T-helper 2 cell (primary cell): ENCODE measurements around the gene GRHL1.

Source experiments
- DNase-seq, 5 experiments: peaks; one replicate each; pipeline versions ENCODE4 v3.0.0 to v3.0.0-alpha.2; 2012 to 2022

GRHL1 gene

GRCh38 chr2:10043906-10044601 is 92.6 kb downstream of the GRHL1 start:
- DNase-seq: peak; percentile 81 to 98 (median 96)

GRCh38 chr2:10045561-10046355 is 94.3 kb downstream of the GRHL1 start:
- no peak for DNase-seq

GRCh38 chr2:10046931-10047330 is 95.4 kb downstream of the GRHL1 start:
- DNase-seq: no peak

- no peak for DNase-seq
Observed at GRCh38 chr2:10047616-10048500, 96.4 kb downstream of the GRHL1 start.

GRCh38 chr2:10048501-10049171 is 97.1 kb downstream of the GRHL1 start:
- peak in 2 of 5 experiments; percentile 29 to 70 for DNase-seq
